Neural progenitor cell (in vitro differentiated cells): ENCODE results near the gene MAP3K2. TPM values are rescaled to one million over a fixed set of nuclear protein-coding genes. Genes with fewer than 3 reads are reported as not detected.

Experiments
- DNase-seq: peaks from one replicate; pipeline ENCODE4 v3.0.0-alpha.2; 2016; ENCODE audit warnings: low spot score
- H2AFZ ChIP-seq: fragments of 200-600 bp; sonication (generic); replicated peaks from 2 replicates; pipeline ENCODE4 v1.6.1; 2016; ENCODE audit warnings: antibody characterized with exemption
- H3F3A ChIP-seq: fragments of 200-600 bp; sonication (generic); 2 replicates; pipeline ENCODE4 v1.6.1; 2016; ENCODE audit warnings: antibody characterized with exemption, low read depth
- H3K27ac ChIP-seq: fragments of 200-600 bp; sonication (generic); 2 replicates; pipeline ENCODE4 v1.5.1; 2016; ENCODE audit warnings: mild to moderate bottlenecking
- H3K27me3 ChIP-seq: fragments of 200-600 bp; sonication (generic); 2 replicates; pipeline ENCODE4 v1.6.1; 2016; ENCODE audit warnings: mild to moderate bottlenecking, moderate library complexity
- H3K36me3 ChIP-seq: fragments of 200-600 bp; sonication (generic); 2 replicates; pipeline ENCODE4 v1.5.1; 2016
- H3K4me1 ChIP-seq: fragments of 200-600 bp; sonication (generic); 2 replicates; pipeline ENCODE4 v1.6.1; 2016; ENCODE audit warnings: mixed run types
- H3K4me2 ChIP-seq: fragments of 200-600 bp; sonication (generic); 2 replicates; pipeline ENCODE4 v1.6.1; 2016
- H3K4me3 ChIP-seq: fragments of 200-600 bp; sonication (generic); 2 replicates; pipeline ENCODE4 v1.5.1; 2016
- H3K79me2 ChIP-seq: fragments of 200-600 bp; sonication (generic); 2 replicates; pipeline ENCODE4 v1.6.1; 2016; ENCODE audit warnings: low read depth
- H3K9ac ChIP-seq: fragments of 200-600 bp; sonication (generic); 2 replicates; pipeline ENCODE4 v1.6.1; 2016
- H3K9me3 ChIP-seq: fragments of 200-600 bp; sonication (generic); 2 replicates; pipeline ENCODE4 v1.5.1; 2016; ENCODE audit warnings: low read depth
- H4K20me1 ChIP-seq: fragments of 200-600 bp; sonication (generic); 2 replicates; pipeline ENCODE4 v1.6.1; 2016; ENCODE audit warnings: low read depth
- H3K27ac Mint-ChIP-seq: 3 replicates; pipeline ENCODE4 v1.8.0; 2021; ENCODE audit warnings: mixed read lengths
- H3K27me3 Mint-ChIP-seq: 2 replicates; pipeline ENCODE4 v1.8.0; 2022; ENCODE audit warnings: low read depth, mild to moderate bottlenecking, inconsistent platforms, moderate library complexity, mixed read lengths; ENCODE audit not compliant: insufficient read depth
- H3K36me3 Mint-ChIP-seq: 3 replicates; pipeline ENCODE4 v1.8.0; 2021; ENCODE audit warnings: mixed read lengths
- H3K4me1 Mint-ChIP-seq: 3 replicates; pipeline ENCODE4 v1.8.0; 2021; ENCODE audit warnings: mixed read lengths
- H3K4me3 Mint-ChIP-seq: 3 replicates; pipeline ENCODE4 v1.8.0; 2021; ENCODE audit warnings: mild to moderate bottlenecking, moderate library complexity, mixed read lengths
- H3K9me3 Mint-ChIP-seq: 3 replicates; pipeline ENCODE4 v1.8.0; 2020; ENCODE audit warnings: mixed read lengths
- EZH2 ChIP-seq: fragments of 200-600 bp; sonication (generic); IDR thresholded peaks from 2 replicates; pipeline ENCODE4 v1.6.1; 2017; ENCODE audit warnings: antibody characterized with exemption, mild to moderate bottlenecking, moderate library complexity
- EZH2phosphoT487 ChIP-seq: fragments of 200-600 bp; sonication (generic); IDR thresholded peaks from 2 replicates; pipeline ENCODE4 v1.6.1; 2017; ENCODE audit warnings: antibody characterized with exemption
- total RNA-seq: library from RNA; depleted of rRNA; stranded (reverse); fragments of >200 nt; gene quantifications from 2 replicates; pipeline ENCODE4 v1.2.3, GENCODE V29; 2015; ENCODE audit warnings: low replicate concordance
- TF ChIP-seq, protein P1 (sequence below): fragments of 200-600 bp; sonication (generic); IDR thresholded peaks from 2 replicates; pipeline ENCODE4 v1.5.1; 2017; ENCODE audit warnings: antibody characterized with exemption, mild to moderate bottlenecking

The MAP3K2 gene
- total RNA-seq, 1 donor from 2014 or later = 24.5 TPM

DNA sequence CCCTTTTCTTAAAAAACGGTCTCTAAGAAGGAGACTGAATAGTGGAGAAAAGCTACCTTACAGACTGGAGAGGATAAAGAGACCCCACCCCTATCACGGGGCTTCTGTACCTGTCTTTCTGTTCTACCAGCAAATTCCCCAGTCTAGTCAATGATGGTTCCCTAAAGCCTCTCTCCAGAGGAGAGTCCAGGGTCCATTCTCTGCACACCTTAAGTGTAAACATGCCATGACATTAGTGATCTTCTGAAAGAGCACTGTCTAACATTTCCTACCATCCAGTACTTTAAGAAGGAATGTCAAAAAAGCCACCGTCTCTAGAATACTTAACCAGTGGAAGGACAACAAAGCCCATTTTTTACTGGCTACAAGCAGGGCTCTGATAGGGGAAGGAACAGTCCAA lies 76.8 kb downstream of the MAP3K2 start:
- no peak for DNase-seq
- no peak overlapping the region for H2AFZ ChIP-seq
- H3K27me3 ChIP-seq = no peaks in the 10 kb centered on the region
- H3K4me3 Mint-ChIP-seq = no peak overlapping the region
- peaks cover 24% of the 10 kb centered on the region for H3K36me3 Mint-ChIP-seq
- H3K4me1 ChIP-seq = peaks cover 6% of the 10 kb centered on the region
- peaks cover 2% of the 10 kb centered on the region for H3K27me3 Mint-ChIP-seq
- no peak overlapping the region for H3K27ac Mint-ChIP-seq
- no peak overlapping the region for H3K4me2 ChIP-seq
- no peak overlapping the region for H3K4me3 ChIP-seq
- peaks cover 4% of the 10 kb centered on the region for H3F3A ChIP-seq
- no peaks in the 10 kb centered on the region for H4K20me1 ChIP-seq
- H3K27ac ChIP-seq = no peak overlapping the region
- H3K4me1 Mint-ChIP-seq = no peaks in the 10 kb centered on the region
- H3K9me3 ChIP-seq = no peaks in the 10 kb centered on the region
- peaks cover 11% of the 10 kb centered on the region for H3K36me3 ChIP-seq
- no peaks in the 10 kb centered on the region for H3K79me2 ChIP-seq
- no peaks in the 10 kb centered on the region for H3K9me3 Mint-ChIP-seq
- H3K9ac ChIP-seq = no peak overlapping the region
- TF ChIP-seq EZH2phosphoT487 (no peak), EZH2 (no peak)
- TF ChIP-seq, protein P1, sequence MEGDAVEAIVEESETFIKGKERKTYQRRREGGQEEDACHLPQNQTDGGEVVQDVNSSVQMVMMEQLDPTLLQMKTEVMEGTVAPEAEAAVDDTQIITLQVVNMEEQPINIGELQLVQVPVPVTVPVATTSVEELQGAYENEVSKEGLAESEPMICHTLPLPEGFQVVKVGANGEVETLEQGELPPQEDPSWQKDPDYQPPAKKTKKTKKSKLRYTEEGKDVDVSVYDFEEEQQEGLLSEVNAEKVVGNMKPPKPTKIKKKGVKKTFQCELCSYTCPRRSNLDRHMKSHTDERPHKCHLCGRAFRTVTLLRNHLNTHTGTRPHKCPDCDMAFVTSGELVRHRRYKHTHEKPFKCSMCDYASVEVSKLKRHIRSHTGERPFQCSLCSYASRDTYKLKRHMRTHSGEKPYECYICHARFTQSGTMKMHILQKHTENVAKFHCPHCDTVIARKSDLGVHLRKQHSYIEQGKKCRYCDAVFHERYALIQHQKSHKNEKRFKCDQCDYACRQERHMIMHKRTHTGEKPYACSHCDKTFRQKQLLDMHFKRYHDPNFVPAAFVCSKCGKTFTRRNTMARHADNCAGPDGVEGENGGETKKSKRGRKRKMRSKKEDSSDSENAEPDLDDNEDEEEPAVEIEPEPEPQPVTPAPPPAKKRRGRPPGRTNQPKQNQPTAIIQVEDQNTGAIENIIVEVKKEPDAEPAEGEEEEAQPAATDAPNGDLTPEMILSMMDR = no peak

DNA sequence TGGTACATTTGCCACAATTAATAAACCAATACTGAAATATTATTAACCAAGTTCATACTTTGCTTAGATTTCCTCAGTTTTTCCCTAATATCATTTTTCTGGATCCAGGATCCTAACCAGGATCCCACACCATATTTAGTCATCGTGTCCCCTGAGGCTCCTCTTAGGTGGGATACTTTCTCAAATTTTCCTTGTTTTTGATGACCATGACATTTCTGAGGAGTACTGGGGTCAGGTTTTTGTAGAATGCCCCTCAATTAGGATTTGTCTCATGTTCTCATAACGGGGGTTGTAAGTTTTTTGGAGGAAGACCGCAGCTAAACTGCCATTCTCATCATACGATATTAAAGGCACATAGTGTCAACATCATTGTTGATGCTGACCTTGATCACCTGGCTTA lies 78.3 kb downstream of the MAP3K2 start:
- H3K4me3 ChIP-seq = no peak overlapping the region
- TF ChIP-seq EZH2phosphoT487 (no peak), EZH2 (no peak)
- TF ChIP-seq, protein P1 = no peak
- H3F3A ChIP-seq = peaks cover 4% of the 10 kb centered on the region
- no peak overlapping the region for H3K4me2 ChIP-seq
- no peak overlapping the region for H2AFZ ChIP-seq
- no peak overlapping the region for H3K27ac Mint-ChIP-seq
- H3K27me3 Mint-ChIP-seq = no peaks in the 10 kb centered on the region
- no peaks in the 10 kb centered on the region for H4K20me1 ChIP-seq
- H3K79me2 ChIP-seq = no peaks in the 10 kb centered on the region
- no peak for DNase-seq
- no peaks in the 10 kb centered on the region for H3K27me3 ChIP-seq
- H3K9me3 Mint-ChIP-seq = no peaks in the 10 kb centered on the region
- H3K4me1 ChIP-seq = peaks cover 6% of the 10 kb centered on the region
- no peaks in the 10 kb centered on the region for H3K4me1 Mint-ChIP-seq
- no peak overlapping the region for H3K27ac ChIP-seq
- no peak overlapping the region for H3K4me3 Mint-ChIP-seq
- H3K36me3 ChIP-seq = peaks cover 11% of the 10 kb centered on the region
- peaks cover 15% of the 10 kb centered on the region for H3K36me3 Mint-ChIP-seq
- no peak overlapping the region for H3K9ac ChIP-seq
- H3K9me3 ChIP-seq = no peaks in the 10 kb centered on the region

GRCh38 chr2:127308586-127309138 lies 79.1 kb downstream of the MAP3K2 start:
- Histone ChIP-seq H3K4me2 (no peak overlapping the region), H3K9ac (no peak overlapping the region), H3K36me3 (peaks cover 11% of the 10 kb centered on the region), H2AFZ (no peak overlapping the region), H3K4me3 (no peak overlapping the region), H3K79me2 (no peaks in the 10 kb centered on the region), H3K4me1 (peaks cover 6% of the 10 kb centered on the region), H3F3A (peaks cover 4% of the 10 kb centered on the region), H4K20me1 (no peaks in the 10 kb centered on the region), H3K27ac (no peak overlapping the region), H3K27me3 (no peaks in the 10 kb centered on the region), H3K9me3 (no peaks in the 10 kb centered on the region)
- H3K27me3 Mint-ChIP-seq = no peaks in the 10 kb centered on the region
- TF ChIP-seq, protein P1 = no peak
- TF ChIP-seq EZH2 (no peak), EZH2phosphoT487 (no peak)
- H3K4me1 Mint-ChIP-seq = no peaks in the 10 kb centered on the region
- H3K4me3 Mint-ChIP-seq = no peak overlapping the region
- peaks cover 9% of the 10 kb centered on the region for H3K36me3 Mint-ChIP-seq
- H3K9me3 Mint-ChIP-seq = no peaks in the 10 kb centered on the region
- H3K27ac Mint-ChIP-seq = no peak overlapping the region
- no peak for DNase-seq
